Activated CD8-positive, alpha-beta memory T cell treated with anti-CD3 and anti-CD28 coated beads for 36 hours (primary cell): ENCODE measurements around the gene S1PR3. TPM values are rescaled to one million over a fixed set of nuclear protein-coding genes. Genes with fewer than 3 reads are reported as not detected.

Experiments used
- CTCF ChIA-PET: fragments of 350-600 bp; sonication (Branson Sonifier 250); formaldehyde crosslinking; loops from one replicate; lab custom pipeline; 2021; ENCODE audit warnings: antibody characterized with exemption; lab: Charles Lee
- POLR2A ChIA-PET: fragments of 350-600 bp; sonication (Branson Sonifier 250); formaldehyde crosslinking; loops from one replicate; lab custom pipeline; 2021; ENCODE audit warnings: antibody characterized with exemption; lab: Charles Lee
- total RNA-seq, 2 experiments: library from RNA; stranded (reverse); gene quantifications; one replicate each; pipeline ENCODE4 v1.2.3, GENCODE V29; 2021

S1PR3 gene
- total RNA-seq, 2 experiments from 2014 or later = 0.59 to 0.67 TPM

GRCh38 chr9:89023740-89024139 lies 32.5 kb downstream of the S1PR3 start:
- CTCF ChIA-PET = no interaction called here
- POLR2A ChIA-PET = no interaction called here

- POLR2A ChIA-PET = no interaction called here
- CTCF ChIA-PET = no interaction called here
Measured at GRCh38 chr9:89024727-89025126, 33.5 kb downstream of the S1PR3 start.

GRCh38 chr9:89025553-89025952 lies 34.3 kb downstream of the S1PR3 start:
- ChIA-PET CTCF (no interaction called here), POLR2A (no interaction called here)

DNA sequence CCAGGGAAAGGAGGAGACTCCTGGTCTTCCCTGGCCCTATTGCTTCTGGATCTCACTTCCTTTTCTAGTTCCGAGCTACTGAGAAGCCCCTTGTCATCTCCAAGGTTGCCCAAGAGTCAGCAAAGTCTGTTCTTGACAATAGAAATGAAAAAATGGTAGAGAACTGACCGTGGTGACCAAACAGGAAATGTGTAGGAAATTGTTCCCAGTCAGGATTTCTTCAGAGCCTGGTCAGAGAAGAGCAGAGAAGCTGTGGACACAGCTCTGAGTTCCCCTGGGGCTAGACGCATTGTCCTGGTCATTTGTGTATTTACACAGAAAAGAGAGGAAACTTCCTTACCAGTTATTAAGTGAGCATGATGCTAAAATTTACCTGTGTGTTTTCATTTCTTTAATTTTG lies 35.6 kb downstream of the S1PR3 start:
- POLR2A ChIA-PET = no interaction called here
- CTCF ChIA-PET = no interaction called here

- ChIA-PET CTCF (no interaction called here), POLR2A (no interaction called here)
Measured at GRCh38 chr9:89029788-89030187, 38.5 kb downstream of the S1PR3 start.

DNA sequence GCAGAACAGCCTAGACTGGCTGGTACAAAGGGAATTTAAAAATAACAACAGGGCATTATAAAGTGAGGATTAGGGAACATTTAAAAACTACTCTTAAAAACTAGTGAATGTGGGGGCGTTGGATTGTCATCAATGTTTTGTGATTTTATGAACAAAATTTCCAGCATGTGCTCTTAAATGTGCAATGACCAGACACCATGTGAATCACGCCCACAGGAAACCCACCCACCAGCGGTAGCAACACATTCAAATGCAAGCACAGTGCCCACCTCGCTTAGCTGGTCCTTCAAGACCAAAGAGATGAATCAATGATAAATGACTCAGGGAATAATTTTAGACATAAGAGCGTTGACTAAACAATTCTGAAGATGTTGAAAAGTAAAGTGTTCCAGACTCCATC lies 40.9 kb downstream of the S1PR3 start:
- CTCF ChIA-PET = no interaction called here
- POLR2A ChIA-PET = no interaction called here

GRCh38 chr9:89032661-89033060 lies 41.4 kb downstream of the S1PR3 start:
- ChIA-PET POLR2A (no interaction called here), CTCF (no interaction called here)

- POLR2A ChIA-PET = no interaction called here
- CTCF ChIA-PET = no interaction called here
Measured at GRCh38 chr9:89036383-89036782, 45.1 kb downstream of the S1PR3 start.

DNA sequence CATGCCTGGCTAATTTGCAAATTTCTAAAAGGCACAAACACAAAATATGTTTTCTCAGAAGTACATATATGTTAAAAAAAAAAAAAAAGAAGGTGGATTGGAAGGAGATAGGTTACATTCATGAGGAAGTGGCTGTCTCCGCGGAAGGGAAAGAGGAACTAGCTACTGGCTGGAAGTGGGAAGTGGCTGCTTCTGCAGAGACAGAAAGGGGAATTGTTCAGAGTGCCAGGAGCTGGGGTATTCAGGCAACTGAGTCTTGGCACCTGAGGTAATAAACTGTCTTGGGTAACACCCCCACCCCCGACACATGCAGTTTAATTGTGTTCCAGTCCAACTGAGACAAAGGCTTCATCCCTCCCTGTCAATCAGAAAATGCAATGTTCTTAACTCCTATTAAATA lies 45.6 kb downstream of the S1PR3 start:
- ChIA-PET CTCF (no interaction called here), POLR2A (no interaction called here)

DNA sequence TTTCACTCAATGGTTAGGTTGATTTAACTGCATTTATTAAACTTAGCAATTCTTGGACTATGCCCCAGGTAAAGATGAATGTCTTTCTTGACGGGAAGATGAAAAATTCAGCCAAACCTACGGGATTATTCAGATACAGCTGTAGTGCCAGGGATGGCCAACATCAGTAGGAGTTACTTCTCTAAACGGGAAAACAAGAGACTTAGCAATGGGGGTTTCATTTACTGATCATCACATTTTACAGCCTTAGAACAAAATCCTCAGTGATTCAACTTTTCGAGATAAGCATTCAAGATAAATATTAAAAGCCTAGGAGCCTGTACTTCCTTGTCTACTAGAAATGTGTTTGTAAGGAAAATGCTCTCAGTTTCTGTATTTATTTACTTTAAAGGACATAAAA lies 46.1 kb downstream of the S1PR3 start:
- ChIA-PET CTCF (no interaction called here), POLR2A (no interaction called here)

GRCh38 chr9:89037891-89038290 lies 46.6 kb downstream of the S1PR3 start:
- POLR2A ChIA-PET = no interaction called here

DNA sequence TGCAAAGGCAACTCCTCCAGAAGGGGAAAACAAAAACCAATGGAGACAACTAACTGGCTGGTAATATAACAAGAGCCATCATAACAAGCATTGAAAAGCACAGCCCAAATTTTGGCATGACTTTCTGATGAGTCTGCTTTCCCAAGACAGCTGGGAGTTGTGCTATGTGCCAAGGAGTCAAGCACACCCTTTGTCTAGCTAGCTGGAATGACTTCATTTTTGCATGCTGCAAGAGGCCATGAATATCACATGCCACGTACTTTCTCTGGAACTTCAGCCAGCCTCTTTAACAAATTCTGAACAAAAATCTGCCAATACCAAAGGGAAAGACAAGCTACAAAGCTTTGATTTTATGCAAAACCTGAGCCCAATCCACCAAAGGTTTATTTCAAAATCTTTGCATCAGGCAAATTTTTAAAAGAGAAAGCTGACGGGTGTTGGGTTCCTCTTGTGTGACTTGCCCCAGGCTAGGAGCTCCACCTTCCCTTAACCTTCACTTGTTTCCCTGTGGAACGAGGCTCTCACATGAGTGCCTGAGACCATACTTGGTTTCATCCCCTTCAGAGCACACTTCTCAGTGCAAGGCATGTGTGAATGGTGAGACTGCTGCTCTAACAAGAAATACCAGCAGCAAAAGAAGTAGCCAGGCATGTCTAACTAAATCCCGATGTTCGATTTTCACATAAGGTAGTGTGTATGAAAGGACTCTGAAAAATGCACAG lies 47.3 kb downstream of the S1PR3 start:
- ChIA-PET CTCF (interaction anchor here (0.7 kb wide), 1 partner anchor 14 kb away, joined by 4 read pairs; no protein-coding TSS in a partner anchor), POLR2A (no interaction called here)

More at GRCh38 chr9:89037891-89038290, 46.6 kb downstream of the S1PR3 start:
- CTCF ChIA-PET = no interaction called here

DNA sequence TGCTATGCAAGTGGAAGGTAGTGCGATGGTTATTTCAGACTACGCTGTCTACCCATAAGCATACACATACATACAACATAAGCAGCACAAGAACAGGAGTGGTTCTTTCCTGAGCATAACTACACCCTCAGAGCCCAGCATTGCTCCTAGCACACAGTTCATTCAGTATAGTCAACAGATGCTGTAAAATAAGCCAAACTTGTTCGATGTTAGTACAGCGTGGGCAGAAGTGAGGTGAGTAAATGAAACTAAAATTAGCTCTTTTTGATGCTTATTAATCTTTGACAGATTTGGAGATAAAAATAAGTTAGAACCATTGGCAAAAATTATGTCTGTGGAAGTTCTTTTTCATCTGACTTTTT lies 47.8 kb downstream of the S1PR3 start:
- CTCF ChIA-PET = no interaction called here
- POLR2A ChIA-PET = no interaction called here

DNA sequence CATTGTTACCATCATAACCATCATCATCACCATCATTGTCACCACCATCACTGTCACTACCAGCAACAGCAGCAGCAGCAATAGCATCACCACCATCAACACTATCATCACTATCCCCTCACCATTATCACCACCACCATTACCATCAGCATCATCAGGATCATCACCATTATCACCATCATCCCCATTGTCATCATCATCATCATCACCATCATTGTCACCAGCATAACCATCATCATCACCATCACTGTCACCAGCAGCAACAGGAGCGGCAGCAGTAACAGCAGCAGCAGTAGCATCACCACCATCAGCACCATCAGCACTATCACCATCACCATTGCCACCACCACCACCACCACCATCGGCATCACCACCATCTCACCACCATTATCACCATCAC lies 48.4 kb downstream of the S1PR3 start:
- ChIA-PET CTCF (no interaction called here), POLR2A (no interaction called here)

GRCh38 chr9:89042984-89043383 lies 51.7 kb downstream of the S1PR3 start:
- ChIA-PET POLR2A (no interaction called here), CTCF (no interaction called here)

DNA sequence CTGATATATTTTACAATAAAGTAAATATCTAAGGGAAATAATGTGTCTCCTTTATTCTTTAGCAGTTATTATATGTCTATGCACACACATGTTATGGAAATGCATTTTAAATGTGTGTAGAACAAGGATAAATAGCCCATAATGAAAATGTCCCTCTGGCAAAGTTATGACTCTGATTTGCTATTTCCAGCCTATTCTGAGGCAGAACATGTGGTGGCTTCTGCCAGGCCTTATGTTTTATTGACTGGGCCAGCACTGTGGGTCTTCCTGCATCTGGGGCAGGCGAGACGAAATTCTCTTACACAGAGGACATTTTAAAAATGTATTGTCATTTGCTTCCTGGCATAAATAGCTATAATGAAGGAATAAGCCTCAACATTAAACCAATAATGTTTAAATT lies 52.8 kb downstream of the S1PR3 start:
- CTCF ChIA-PET = no interaction called here

DNA sequence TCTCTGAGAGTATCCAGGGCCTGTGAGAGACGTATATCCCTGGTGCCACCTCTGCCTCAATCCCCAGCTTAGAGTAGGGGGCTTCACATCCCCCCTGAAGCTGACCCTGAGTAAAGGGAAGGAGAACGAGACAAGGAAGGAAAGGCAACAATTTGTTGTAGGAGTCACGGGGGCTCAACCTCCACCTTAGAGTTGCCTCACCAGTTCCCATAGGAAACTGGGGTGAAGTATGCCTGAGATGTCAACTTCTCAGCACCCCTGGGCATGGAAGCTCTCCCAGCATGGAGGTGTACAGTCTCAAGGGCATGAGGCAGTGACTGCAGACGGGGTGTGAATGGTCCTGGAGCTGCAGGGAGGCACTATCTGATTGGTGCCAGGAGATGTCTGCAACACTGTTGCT lies 53.6 kb downstream of the S1PR3 start:
- POLR2A ChIA-PET = no interaction called here
- CTCF ChIA-PET = no interaction called here

More for the DNA sequence above, 52.8 kb downstream of the S1PR3 start:
- POLR2A ChIA-PET = no interaction called here

DNA sequence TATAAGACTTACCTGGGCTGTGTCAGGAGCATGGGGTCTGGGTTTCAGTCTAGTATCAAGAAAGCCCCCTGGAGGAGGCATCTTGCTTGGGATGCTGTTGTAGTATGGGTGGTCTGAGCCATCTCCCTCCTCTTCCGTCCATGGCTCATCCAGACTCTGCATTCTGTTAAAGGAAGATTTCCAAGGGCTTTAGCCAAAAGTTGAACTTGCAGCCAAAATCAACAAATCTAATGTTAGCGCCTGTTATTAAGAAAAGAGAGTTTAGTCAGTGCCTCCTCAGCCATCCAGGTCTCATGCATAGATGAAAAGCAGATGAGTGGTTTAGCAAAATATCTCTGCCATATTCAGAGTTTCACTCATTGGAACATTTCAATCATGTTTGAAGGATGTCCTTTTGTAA lies 55.6 kb downstream of the S1PR3 start:
- ChIA-PET CTCF (no interaction called here), POLR2A (no interaction called here)

DNA sequence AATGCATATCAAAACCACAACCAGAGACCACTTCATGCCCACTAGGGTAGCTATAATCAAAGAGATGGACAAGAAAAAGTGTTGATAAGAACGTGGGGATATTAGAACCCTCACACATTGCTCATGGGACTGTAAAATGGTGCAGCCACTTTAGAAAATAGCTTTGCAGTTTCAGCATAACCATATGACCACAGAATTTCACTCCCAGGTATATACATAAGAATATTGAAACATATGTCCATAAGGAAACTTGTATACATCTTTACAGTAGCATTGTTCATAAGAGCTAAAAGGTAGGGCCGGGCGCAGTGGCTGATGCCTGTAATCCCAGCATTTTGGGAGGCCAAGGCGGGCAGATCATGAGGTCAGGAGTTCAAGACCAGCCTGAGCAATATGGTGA lies 56.4 kb downstream of the S1PR3 start:
- ChIA-PET POLR2A (no interaction called here), CTCF (no interaction called here)

GRCh38 chr9:89048616-89049015 lies 57.3 kb downstream of the S1PR3 start:
- CTCF ChIA-PET = no interaction called here
- POLR2A ChIA-PET = no interaction called here

DNA sequence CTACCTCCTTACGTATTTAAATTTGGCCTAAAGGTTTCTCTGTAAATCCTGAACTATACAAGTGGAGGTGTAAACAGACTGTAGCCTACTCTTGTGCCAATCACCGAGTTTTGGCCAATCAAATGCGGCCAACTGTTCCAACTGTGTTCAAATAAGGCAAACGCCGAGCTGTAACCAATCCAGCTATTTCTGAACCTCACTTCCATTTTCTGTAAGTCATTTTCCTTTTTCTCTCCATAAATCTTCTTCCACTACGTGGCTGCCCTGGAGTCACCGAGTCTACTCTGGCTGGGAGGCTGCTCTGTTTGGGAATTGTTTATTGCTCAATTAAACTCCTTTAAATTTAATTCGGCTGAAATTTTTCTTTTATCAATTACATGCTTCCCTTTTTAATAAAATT lies 58.4 kb downstream of the S1PR3 start:
- CTCF ChIA-PET = no interaction called here
- POLR2A ChIA-PET = no interaction called here

DNA sequence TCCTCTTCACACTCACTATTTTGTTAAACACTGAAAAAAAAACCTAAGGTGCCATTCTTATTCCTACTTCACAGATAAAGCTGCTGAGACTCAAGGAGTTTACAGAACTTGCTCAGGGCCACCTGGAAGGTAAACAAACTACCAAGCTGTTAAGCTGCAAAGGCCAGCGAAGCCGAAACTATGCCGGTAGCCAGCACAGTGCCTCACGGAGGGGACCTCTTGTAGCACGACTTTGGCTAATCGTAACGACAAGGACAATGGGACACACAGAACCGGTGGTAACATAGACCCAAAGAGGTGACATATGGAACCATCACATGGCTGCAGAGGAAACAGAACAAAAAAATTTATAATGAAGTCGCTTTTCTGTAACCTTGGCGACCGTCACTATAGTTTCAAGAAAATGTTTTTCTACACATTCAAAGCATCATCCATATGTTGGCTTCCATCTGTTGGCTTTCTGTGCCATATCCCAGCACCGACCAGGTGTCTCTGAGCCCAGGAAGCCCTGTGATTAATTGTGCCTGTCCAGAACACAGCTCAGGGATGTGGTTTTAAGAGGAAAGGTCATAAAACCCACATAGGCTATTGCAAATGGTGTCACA lies 60.3 kb downstream of the S1PR3 start:
- ChIA-PET CTCF (no interaction called here), POLR2A (no interaction called here)
